GM12878 (cell line): Measurements from ENCODE around the gene EEF2. TPM values are rescaled to one million over a fixed set of nuclear protein-coding genes. Genes with fewer than 3 reads are reported as not detected.

Experiments used
- ATAC-seq: fragments of 200-7000 bp; cut with Tn5 transposase; 3 replicates; pipeline ENCODE4 v1.9.1; 2020; ENCODE audit warnings: mild to moderate bottlenecking, moderate library complexity
- BruUV-seq: library from RNA; stranded (reverse); fragments of 400-500 nt; replicated peaks from 2 replicates; lab custom pipeline; 2021; lab: Mats Ljungman, UMichigan
- CTCF ChIA-PET: fragments of 300-600 bp; sonication (Branson Sonifier 250); formaldehyde crosslinking; extraction: SDS; loops from one replicate; lab custom pipeline; 2021; ENCODE audit warnings: inconsistent platforms; lab: Yijun Ruan, JAX
- POLR2A ChIA-PET: fragments of 350-600 bp; formaldehyde crosslinking; extraction: SDS; loops from one replicate; lab custom pipeline; 2021; ENCODE audit warnings: inconsistent platforms; lab: Charles Lee
- RAD21 ChIA-PET: fragments of 300-600 bp; sonication (Branson Sonifier 250); formaldehyde crosslinking; loops from one replicate; lab custom pipeline; 2023; ENCODE audit warnings: antibody characterized with exemption; ENCODE audit not compliant: unreplicated experiment; lab: Charles Lee
- SMC1A ChIA-PET: fragments of 300-600 bp; sonication (Branson Sonifier 250); formaldehyde crosslinking; loops from one replicate; lab custom pipeline; 2023; ENCODE audit not compliant: unreplicated experiment, uncharacterized antibody; lab: Charles Lee
- DNase-seq: peaks from one replicate; pipeline ENCODE4 v3.0.0-alpha.2; 2011; ENCODE audit warnings: low read depth, low spot score
- FAIRE-seq: peaks from 3 replicates; lab custom pipeline; 2011; peaks lifted over from hg19 to GRCh38; lab: Jason Lieb, UNC
- H2AFZ ChIP-seq: 2 replicates; pipeline ENCODE4 v1.6.0; 2011; ENCODE audit warnings: low read depth, low read length, control low read depth; ENCODE audit not compliant: control insufficient read depth
- H3K27ac ChIP-seq: 2 replicates; pipeline ENCODE4 v1.5.1; 2011; ENCODE audit warnings: control low read depth; ENCODE audit not compliant: control insufficient read depth, insufficient read depth
- H3K27me3 ChIP-seq, 2 experiments: replicated peaks in 1 of 2; 2 replicates each; pipeline versions ENCODE4 v1.6.0 to v1.6.1; 2011; ENCODE audit warnings: low read length in 1 of 2; ENCODE audit not compliant: control insufficient read depth in 2 of 2, insufficient read depth in 2 of 2
- H3K36me3 ChIP-seq, 2 experiments: 2 replicates each; pipeline ENCODE4 v1.5.1; 2011; ENCODE audit warnings: low read length in 1 of 2; ENCODE audit not compliant: control insufficient read depth in 2 of 2, insufficient read depth in 2 of 2
- H3K4me1 ChIP-seq: 2 replicates; pipeline ENCODE4 v1.6.1; 2011; ENCODE audit warnings: mild to moderate bottlenecking, low read length, moderate library complexity, mixed read lengths; ENCODE audit not compliant: control insufficient read depth, insufficient read depth
- H3K4me2 ChIP-seq: 2 replicates; pipeline ENCODE4 v1.6.0; 2011; ENCODE audit warnings: control low read depth; ENCODE audit not compliant: control insufficient read depth, insufficient read depth
- H3K4me3 ChIP-seq: fragments of 200-600 bp; sonication (generic); 2 replicates; pipeline ENCODE4 v1.5.1; 2016
- H3K79me2 ChIP-seq: 2 replicates; pipeline ENCODE4 v1.6.0; 2011; ENCODE audit warnings: low read length; ENCODE audit not compliant: control insufficient read depth, insufficient read depth
- H3K9ac ChIP-seq: 2 replicates; pipeline ENCODE4 v1.8.0; 2011; ENCODE audit warnings: low read length, control low read depth, mixed read lengths; ENCODE audit not compliant: control insufficient read depth, insufficient read depth
- H3K9me3 ChIP-seq: replicated peaks from 3 replicates; pipeline ENCODE4 v1.5.1; 2011; ENCODE audit warnings: mild to moderate bottlenecking, low read length; ENCODE audit not compliant: control insufficient read depth, insufficient read depth
- H4K20me1 ChIP-seq: 2 replicates; pipeline ENCODE4 v1.6.0; 2011; ENCODE audit not compliant: control insufficient read depth, insufficient read depth
- BCL11A ChIP-seq: IDR thresholded peaks from 2 replicates; pipeline ENCODE4 v1.6.1; 2011; ENCODE audit warnings: low read depth, low read length
- BCL3 ChIP-seq: IDR thresholded peaks from 2 replicates; pipeline ENCODE4 v1.6.1; 2011; ENCODE audit warnings: borderline replicate concordance, low read depth, mild to moderate bottlenecking, moderate library complexity, low read length; ENCODE audit not compliant: insufficient read depth, poor library complexity, severe bottlenecking
- CHD2 ChIP-seq: IDR thresholded peaks from 2 replicates; pipeline ENCODE4 v1.6.1; 2011; ENCODE audit warnings: low read depth, low read length, improper control_type of control experiment, borderline replicate concordance
- CREB1 ChIP-seq: IDR thresholded peaks from 2 replicates; pipeline ENCODE4 v1.6.1; 2012; ENCODE audit warnings: low read depth, mild to moderate bottlenecking, inconsistent platforms
- EP300 ChIP-seq, 2 experiments: fragments of 150-350 bp in 1 of 2; IDR thresholded peaks; 2 replicates each; pipeline ENCODE4 v1.6.1; 2011 to 2012; ENCODE audit warnings: low read depth in 2 of 2, low read length in 2 of 2, borderline replicate concordance in 1 of 2, improper control_type of control experiment in 1 of 2, inconsistent platforms in 1 of 2; ENCODE audit not compliant: control insufficient read depth in 1 of 2
- HDAC2 ChIP-seq: fragments of 200-600 bp; sonication (generic); IDR thresholded peaks from 2 replicates; pipeline ENCODE4 v1.6.1; 2017
- IRF3 ChIP-seq: fragments of 450-650 bp; IDR thresholded peaks from 2 replicates; pipeline ENCODE4 v1.6.1; 2014; ENCODE audit warnings: mild to moderate bottlenecking
- KDM1A ChIP-seq: fragments of 200-600 bp; sonication (generic); IDR thresholded peaks from 2 replicates; pipeline ENCODE4 v1.6.1; 2016; ENCODE audit warnings: borderline replicate concordance
- MTA3 ChIP-seq: IDR thresholded peaks from 2 replicates; pipeline ENCODE4 v1.6.1; 2012; ENCODE audit warnings: low read length, inconsistent platforms, borderline replicate concordance
- NBN ChIP-seq: fragments of 450-650 bp; IDR thresholded peaks from 2 replicates; pipeline ENCODE4 v1.6.1; 2016
- NR2C1 ChIP-seq: fragments of 450-650 bp; IDR thresholded peaks from 2 replicates; pipeline ENCODE4 v1.6.1; 2017; ENCODE audit warnings: antibody characterized with exemption, mild to moderate bottlenecking, moderate library complexity
- NR2F1 ChIP-seq: fragments of 450-650 bp; conservative IDR thresholded peaks from 2 replicates; pipeline ENCODE4 v1.6.1; 2017; ENCODE audit warnings: mild to moderate bottlenecking
- POU2F2 ChIP-seq: IDR thresholded peaks from 3 replicates; pipeline ENCODE4 v1.6.1; 2011; ENCODE audit warnings: low read depth, mild to moderate bottlenecking, low read length, borderline replicate concordance
- STAT3 ChIP-seq: IDR thresholded peaks from 2 replicates; pipeline ENCODE4 v1.6.1; 2011; ENCODE audit warnings: low read depth, low read length, improper control_type of control experiment
- ZBED1 ChIP-seq: IDR thresholded peaks from 2 replicates; pipeline ENCODE4 v1.6.1; 2016; ENCODE audit warnings: borderline replicate concordance
- ZNF207 ChIP-seq: fragments of 450-650 bp; IDR thresholded peaks from 2 replicates; pipeline ENCODE4 v1.6.1; 2014; ENCODE audit warnings: antibody characterized with exemption, mild to moderate bottlenecking, borderline replicate concordance
- WGBS: methylation state at CpG from one replicate; pipeline ENCODE4 v1.1.6; 2016; ENCODE audit warnings: low lambda C conversion rate; ENCODE audit not compliant: insufficient replicate concordance, insufficient coverage; ENCODE audit errors: missing lambda C conversion rate; 5-methylcytosine and 5-hydroxymethylcytosine counted together
- in situ Hi-C: fragments of 300-500 bp; cut with MboI; formaldehyde crosslinking; loops from 9 replicates; pipeline ENCODE4 v1.14.3; 2018; ENCODE audit warnings: mixed read lengths
- intact Hi-C: fragments of 100-400 bp; cut with micrococcal nuclease; formaldehyde crosslinking; loops from one replicate; pipeline ENCODE4 v1.14.2; 2022; ENCODE audit not compliant: unreplicated experiment
- polyA plus RNA-seq, 11 experiments: library from polyadenylated mRNA; depleted of rRNA in 4 of 11; unstranded in 6 of 11; stranded (reverse) in 5 of 11; fragments of >200 nt; fragmentation: Nextera tagmentation in 4 of 11; fragmentation: Illumina TruSeq in 1 of 11; extraction: Ambion mirVana in 4 of 11; extraction: Trizol in 1 of 11; gene quantifications; 1 replicate in 1 of 11; 2 replicates in 10 of 11; pipeline versions ENCODE4 v1.2.1 to v1.2.3, GENCODE V29; 2011 to 2016; ENCODE audit warnings: inconsistent platforms in 2 of 11, missing spikeins in 2 of 11, low read depth in 1 of 11
- total RNA-seq, 4 experiments: library from RNA; depleted of rRNA in 3 of 4; stranded (reverse); fragments of >200 nt in 3 of 4; fragmentation: Illumina TruSeq in 1 of 4; extraction: Trizol in 1 of 4; gene quantifications; 2 replicates each; pipeline versions ENCODE4 v1.2.1 to v1.2.3, GENCODE V29; 2013 to 2021

Gene EEF2
- total and polyA plus RNA-seq, 10 of the 15 experiments (the other 5 are each of a cell fraction or from before 2014, with no cell fraction given): 280 to 3,491 (median 1,305) TPM

GRCh38 chr19:3932931-3933810 lies 52.1 kb downstream of the EEF2 start, which contains the start of gene NMRK2:
Gene NMRK2, plus strand, starts transcription at chr19:3933069. Its CDS starts 603 bp downstream, at chr19:3933672.
- Histone ChIP-seq H3K4me1 (no peaks in the 10 kb centered on the region), H3K4me2 (no peak within 1 kb of the TSS), H3K9ac (no peak within 1 kb of the TSS), H4K20me1 (no peaks in the 10 kb centered on the region), H3K9me3 (no peaks in the 10 kb centered on the region), H2AFZ (no peak within 1 kb of the TSS), H3K36me3 (no peaks in the 10 kb centered on the region), H3K4me3 (no peak within 1 kb of the TSS), H3K27me3 (no peaks in the 10 kb centered on the region; a peak in 1 of 4 replicates), H3K79me2 (no peaks in the 10 kb centered on the region), H3K27ac (no peak within 1 kb of the TSS)
- RAD21 ChIA-PET: no interaction called here
- ATAC-seq (no peak), FAIRE-seq (no peak), DNase-seq (no peak)
- CTCF ChIA-PET: no interaction called here
- POLR2A ChIA-PET: no interaction called here
- TF ChIP-seq ZNF207 (no peak), BCL3 (no peak), ZBED1 (no peak), HDAC2 (no peak), BCL11A (no peak), CHD2 (no peak), MTA3 (no peak), CREB1 (no peak), POU2F2 (no peak), STAT3 (no peak), NR2F1 (no peak), KDM1A (no peak), NBN (no peak), EP300 (IDR thresholded peaks at IDR 0.05; ENCODE audit: borderline replicate concordance in 1 of 2, control insufficient read depth in 1 of 2, low read depth in 2 of 2, low read length in 2 of 2) (no peak), IRF3 (no peak), NR2C1 (no peak)
- in situ Hi-C loops (no loop called here), intact Hi-C loops (no loop called here)
- SMC1A ChIA-PET: no interaction called here
- BruUV-seq: no TSS peak
- 15% methylated on average over 48 of the region's 51 CpGs for WGBS
